HG03135 (cell line): ENCODE measurements around the gene LRRC3.
"Not testable (repeated sequence)": the region's sequence is repeated elsewhere in the genome, so short reads cannot be mapped to it uniquely, and the experiment has no call there.

Source experiments
- ATAC-seq: cut with Tn5 transposase; IDR thresholded peaks from one replicate; pipeline ENCODE4 v1.9.1; 2021; ENCODE audit warnings: mild to moderate bottlenecking, moderate library complexity; ENCODE audit not compliant: unreplicated experiment

Gene LRRC3

GRCh38 chr21:44495611-44496563, 40.6 kb downstream of the LRRC3 start:
- ATAC-seq: no peak

DNA sequence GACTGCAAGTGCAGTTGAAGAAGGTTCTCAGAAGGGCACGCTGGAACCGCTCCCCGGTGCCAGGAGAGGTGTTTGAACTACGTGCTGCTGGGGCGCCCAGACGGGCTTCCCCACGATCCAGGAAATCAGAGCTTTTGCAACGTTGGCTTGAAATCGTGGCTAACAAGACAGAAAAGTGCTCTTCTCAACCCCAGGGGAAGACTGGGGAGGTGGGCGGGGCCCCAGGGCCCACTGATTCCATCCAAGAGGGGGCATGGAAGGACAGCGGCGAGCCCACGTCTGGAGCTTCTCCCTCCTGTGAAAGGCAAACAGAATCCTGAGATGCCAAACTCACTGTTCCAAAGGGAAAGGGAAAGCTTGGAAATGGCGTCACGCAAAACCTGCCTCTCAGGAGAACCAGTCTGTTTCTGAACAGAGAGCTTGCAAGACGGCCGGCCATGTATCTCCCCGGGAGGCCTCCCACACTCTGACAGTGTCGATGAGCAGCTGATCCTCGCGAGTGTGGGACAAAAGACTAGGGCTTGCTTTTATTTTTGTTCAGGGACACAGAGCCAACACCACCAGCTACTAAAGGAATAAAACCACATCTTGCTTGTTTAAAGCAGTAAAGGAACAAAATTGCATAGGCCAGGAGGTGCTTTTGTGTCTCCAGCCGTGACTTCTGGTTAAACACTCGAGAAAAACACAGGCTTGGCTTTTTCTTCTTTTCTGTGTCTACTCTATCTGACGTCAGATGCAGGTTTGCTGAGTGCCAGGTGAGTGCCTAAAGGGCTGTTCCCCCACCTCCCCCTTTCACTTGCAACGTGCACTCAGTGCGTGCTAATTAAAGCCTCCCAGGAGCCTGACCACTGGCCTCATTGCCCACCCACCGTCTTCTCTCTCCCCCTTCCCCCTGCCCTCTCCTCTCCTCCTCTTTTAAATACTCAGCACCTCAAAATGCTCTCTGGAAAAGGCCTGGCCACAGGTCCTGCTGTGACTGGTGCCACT, 41.5 kb downstream of the LRRC3 start:
- ATAC-seq: no peak

DNA sequence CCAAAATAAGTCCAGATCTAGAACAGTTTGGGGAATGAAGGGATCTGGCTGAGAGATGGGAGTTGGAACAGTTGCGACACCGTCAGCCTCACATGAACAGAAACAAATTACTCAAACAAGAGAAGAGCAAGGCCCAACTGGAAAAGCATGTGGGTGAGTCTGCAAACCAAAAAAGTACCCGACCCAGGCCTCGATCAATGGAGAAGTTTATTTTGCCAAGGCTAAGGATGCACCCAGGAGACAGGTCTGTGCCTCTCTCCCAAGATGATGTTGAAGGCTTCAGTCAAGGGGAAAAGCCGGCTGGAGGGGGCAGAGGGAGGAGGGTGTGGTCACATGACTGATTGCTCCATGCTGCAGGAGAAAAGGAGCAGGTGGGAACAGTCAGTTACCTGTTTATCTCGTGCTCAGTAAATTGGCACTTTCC, 42.4 kb downstream of the LRRC3 start:
- no peak for ATAC-seq

GRCh38 chr21:44498280-44499210, 43.2 kb downstream of the LRRC3 start:
- no peak for ATAC-seq

- no peak for ATAC-seq
Observed at GRCh38 chr21:44499211-44499560, 43.9 kb downstream of the LRRC3 start.

- no peak for ATAC-seq
Observed at GRCh38 chr21:44499631-44500030, 44.3 kb downstream of the LRRC3 start.

DNA sequence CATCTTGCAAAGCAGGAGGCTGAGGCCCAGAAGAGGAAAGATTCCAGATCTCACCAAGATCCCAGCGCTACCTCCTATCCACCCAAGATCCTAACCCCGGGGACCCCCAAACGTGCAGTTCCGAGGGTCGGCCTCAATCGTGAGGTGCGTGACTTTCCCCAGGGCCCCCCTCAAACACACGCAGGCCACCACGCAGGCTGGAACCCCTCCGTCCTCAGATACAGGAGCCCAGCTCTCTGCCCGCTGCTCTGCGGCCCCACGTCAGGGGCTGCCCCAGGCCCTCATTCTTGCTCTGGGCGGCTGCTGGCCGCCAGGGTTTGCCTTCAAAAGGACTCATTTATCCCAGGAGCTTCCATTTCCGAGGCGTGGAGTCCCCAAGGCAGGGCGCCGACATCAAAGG, 44.8 kb downstream of the LRRC3 start:
- no peak for ATAC-seq

GRCh38 chr21:44502171-44502958, 47.1 kb downstream of the LRRC3 start:
- ATAC-seq: no peak

DNA sequence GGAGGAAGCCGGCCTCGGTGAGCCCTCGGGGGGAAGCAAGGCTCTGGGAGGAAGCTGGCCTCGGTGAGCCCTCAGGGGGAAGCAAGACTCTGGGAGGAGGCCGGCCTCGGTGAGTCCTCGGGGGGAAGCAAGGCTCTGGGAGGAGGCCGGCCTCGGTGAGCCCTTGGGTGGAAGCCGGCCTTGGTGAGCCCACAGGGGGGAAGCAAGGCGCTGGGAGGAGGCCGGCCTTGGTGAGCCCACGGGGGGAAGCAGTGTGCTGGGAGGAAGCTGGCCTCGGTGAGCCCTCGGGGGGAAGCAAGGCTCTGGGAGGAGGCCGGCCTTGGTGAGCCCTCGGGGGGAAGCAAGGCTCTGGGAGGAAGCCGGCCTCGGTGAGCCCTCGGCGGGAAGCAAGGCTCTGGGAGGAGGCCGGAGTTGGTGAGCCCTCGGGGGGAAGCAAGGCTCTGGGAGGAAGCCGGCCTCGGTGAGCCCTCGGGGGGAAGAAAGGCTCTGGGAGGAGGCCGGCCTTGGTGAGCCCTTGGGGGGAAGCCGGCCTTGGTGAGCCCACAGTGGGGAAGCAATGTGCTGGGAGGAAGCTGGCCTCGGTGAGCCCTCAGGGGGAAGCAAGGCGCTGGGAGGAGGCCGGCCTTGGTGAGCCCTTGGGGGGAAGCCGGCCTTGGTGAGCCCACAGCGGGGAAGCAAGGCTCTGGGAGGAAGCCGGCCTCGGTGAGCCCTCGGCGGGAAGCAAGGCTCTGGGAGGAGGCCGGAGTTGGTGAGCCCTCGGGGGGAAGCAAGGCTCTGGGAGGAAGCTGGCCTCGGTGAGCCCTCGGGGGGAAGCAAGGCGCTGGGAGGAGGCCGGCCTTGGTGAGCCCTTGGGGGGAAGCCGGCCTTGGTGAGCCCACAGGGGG, 47.9 kb downstream of the LRRC3 start:
- not testable (repeated sequence) for ATAC-seq

GRCh38 chr21:44503901-44504399, 48.6 kb downstream of the LRRC3 start:
- ATAC-seq: no peak

- no peak for ATAC-seq
Observed at GRCh38 chr21:44505673-44506278, 50.5 kb downstream of the LRRC3 start.

DNA sequence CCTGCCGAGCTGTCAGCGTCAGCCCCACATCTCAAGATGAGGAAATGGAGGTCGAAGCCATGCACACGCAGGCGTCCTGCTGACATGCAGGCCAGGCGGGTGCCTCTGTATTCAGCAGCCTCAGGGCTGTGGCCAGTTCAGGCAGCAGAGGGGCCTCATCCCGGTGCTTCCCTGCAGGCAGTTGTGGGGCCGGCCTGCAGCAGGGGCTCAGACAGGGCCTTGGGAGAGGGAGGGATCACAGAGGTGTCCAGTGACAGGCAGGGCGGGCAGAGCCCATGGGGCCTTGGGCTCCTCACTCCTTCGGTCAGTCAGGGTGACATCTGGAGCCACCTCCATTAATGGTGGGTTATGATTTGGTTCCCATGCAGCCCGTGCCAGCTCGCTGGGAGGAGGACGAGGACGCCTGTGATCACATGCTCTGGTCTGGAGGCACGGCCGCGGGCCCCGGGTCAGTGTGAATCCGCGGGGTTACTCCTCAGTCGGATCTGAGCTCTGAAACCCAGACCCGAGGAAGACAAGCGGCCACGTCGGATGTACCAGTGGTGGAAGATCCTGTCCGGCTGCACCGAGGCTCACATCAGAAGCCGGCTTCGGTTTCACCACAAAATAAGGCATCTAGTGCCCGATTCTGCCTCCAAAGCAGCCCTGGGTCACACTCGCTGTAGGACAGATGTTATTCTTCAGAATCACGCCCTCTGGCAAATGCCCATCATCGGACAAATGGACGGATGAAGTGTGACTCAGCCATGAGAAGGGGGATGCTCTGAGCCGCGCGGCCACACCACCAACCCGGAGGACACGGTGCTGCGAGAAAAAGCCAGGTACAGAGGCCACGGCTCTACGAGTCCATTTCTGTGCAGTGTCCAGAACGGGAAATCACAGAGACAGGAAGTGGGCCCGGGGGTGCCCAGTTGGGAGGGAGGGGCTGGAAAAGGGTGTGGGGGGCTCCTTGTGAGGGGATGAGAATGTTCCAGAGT, 51.3 kb downstream of the LRRC3 start:
- no peak for ATAC-seq

DNA sequence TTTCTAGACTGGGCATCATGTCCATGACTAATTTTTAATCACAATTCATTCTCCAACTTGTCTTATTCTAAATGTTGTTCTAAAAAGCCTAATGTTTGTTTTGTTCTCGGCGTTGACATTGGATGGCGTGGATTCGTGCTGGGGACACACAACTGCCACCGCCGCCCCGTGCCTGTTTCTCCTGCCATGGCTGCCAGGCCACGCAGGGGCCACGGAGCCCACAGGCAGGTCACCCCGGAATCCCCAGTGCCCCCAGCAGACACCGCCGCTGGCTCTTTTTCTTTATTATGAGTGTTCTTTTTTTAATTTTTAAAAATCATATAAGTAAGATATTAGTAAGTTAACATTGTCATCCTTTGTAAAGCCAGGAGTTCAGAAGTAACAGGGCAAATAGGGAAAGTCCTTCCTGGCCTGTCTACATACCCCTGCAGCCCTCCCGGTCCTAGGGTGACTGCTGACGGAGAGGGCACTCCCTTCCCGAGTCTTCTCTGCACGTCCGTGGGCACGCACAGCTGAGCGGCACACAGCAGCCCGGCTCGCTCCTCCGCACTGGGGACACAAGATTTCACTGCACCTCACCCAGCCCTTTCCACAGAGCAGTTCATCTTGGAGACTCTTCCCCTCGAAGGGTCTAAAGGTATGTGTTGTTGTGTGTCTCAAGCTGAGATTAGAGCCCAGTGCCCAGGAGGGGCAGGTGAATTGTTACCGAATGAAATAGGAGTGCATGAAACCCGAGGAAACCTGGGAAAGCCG, 52.5 kb downstream of the LRRC3 start:
- ATAC-seq: no peak

GRCh38 chr21:44508426-44508710, 53.1 kb downstream of the LRRC3 start:
- ATAC-seq: no peak

DNA sequence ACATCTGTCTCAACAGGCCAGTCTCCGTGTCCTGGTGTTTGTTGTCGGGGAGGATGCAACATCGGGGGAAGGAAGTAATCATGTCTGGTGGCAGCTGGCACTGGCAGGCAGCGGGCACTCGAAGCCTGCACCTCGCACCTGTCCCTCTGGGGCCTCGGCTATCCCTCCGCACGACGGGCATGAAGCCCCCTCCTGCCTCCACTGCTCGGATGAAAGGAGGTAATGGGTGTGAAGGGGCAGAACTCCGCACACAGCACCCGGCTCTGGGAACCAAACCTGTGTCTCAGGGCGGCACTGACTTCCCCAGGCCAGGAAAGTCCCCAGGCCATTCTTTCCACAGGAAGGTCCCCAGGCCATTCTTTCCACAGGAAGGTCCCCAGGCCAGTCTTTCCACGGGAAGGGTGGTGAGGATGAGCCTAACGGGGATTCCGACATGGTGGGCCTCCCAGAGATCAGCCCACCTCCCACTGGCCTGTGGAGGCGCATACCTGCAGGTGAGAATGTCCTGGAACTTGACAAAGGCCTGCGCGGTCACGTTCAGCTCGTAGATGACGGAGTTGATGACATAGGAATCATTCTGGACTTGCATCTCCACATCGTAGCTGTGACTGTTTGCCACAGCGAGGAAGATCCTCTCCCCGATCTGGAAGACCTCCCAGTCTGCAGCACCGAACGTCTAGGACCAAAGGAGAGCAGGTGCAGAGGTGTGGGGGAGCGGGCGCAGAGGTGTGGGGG, 53.6 kb downstream of the LRRC3 start:
- no peak for ATAC-seq

- ATAC-seq: no peak
Observed at GRCh38 chr21:44509539-44509938, 54.2 kb downstream of the LRRC3 start.
